CD4-positive, alpha-beta T cell (primary cell): ENCODE results near the gene MMP26. TPM values are rescaled to one million over a fixed set of nuclear protein-coding genes. Genes with fewer than 3 reads are reported as not detected.

Experiments
- ATAC-seq: fragments of 200-7000 bp; cut with Tn5 transposase; one replicate; pipeline ENCODE4 v1.10.0; 2022; ENCODE audit warnings: mild to moderate bottlenecking; ENCODE audit not compliant: poor library complexity
- CTCF ChIA-PET: fragments of 350-600 bp; sonication (Branson Sonifier 250); formaldehyde crosslinking; loops from one replicate; lab custom pipeline; 2021; ENCODE audit warnings: antibody characterized with exemption, inconsistent platforms; lab: Charles Lee
- POLR2A ChIA-PET: fragments of 350-600 bp; sonication (Branson Sonifier 250); formaldehyde crosslinking; loops from one replicate; lab custom pipeline; 2021; ENCODE audit warnings: antibody characterized with exemption, inconsistent platforms; lab: Charles Lee
- DNase-seq, 14 experiments: peaks; one replicate each; pipeline ENCODE4 v3.0.0-alpha.2; 2013 to 2020; ENCODE audit warnings: mixed read lengths in 2 of 14
- H3K27ac ChIP-seq, 2 donors: one replicate each; pipeline versions ENCODE4 v1.5.1 to v1.7.0; 2013; ENCODE audit warnings: low read length in 2 of 2, low read depth in 1 of 2, mild to moderate bottlenecking in 1 of 2
- H3K27me3 ChIP-seq, 2 experiments: 1 replicate in 1 of 2; 2 replicates in 1 of 2; pipeline versions ENCODE4 v1.6.1 to v1.7.0; 2013; ENCODE audit warnings: low read length in 2 of 2, control low read depth in 1 of 2, mild to moderate bottlenecking in 1 of 2, moderate library complexity in 1 of 2; ENCODE audit not compliant: insufficient read depth in 2 of 2, control insufficient read depth in 1 of 2
- H3K36me3 ChIP-seq: one replicate; pipeline ENCODE4 v1.6.1; 2013; ENCODE audit warnings: low read length, control low read depth; ENCODE audit not compliant: insufficient read depth
- H3K4me1 ChIP-seq: one replicate; pipeline ENCODE4 v1.6.1; 2013; ENCODE audit warnings: low read length, control low read depth; ENCODE audit not compliant: insufficient read depth
- H3K4me3 ChIP-seq: one replicate; pipeline ENCODE4 v1.5.1; 2013; ENCODE audit warnings: mild to moderate bottlenecking, low read length, moderate library complexity
- H3K9me3 ChIP-seq, 2 experiments: 1 replicate in 1 of 2; 2 replicates in 1 of 2; pipeline versions ENCODE4 v1.6.1 to v1.7.0; 2013; ENCODE audit warnings: low read length in 2 of 2, mild to moderate bottlenecking in 2 of 2, control low read depth in 1 of 2, moderate library complexity in 1 of 2; ENCODE audit not compliant: control insufficient read depth in 1 of 2, insufficient read depth in 1 of 2
- H3K27ac Mint-ChIP-seq: one replicate; pipeline ENCODE4 v1.8.0; 2020; ENCODE audit warnings: mixed read lengths
- H3K27me3 Mint-ChIP-seq: one replicate; pipeline ENCODE4 v1.8.0; 2021; ENCODE audit warnings: mixed read lengths
- H3K36me3 Mint-ChIP-seq: one replicate; pipeline ENCODE4 v1.8.0; 2021; ENCODE audit warnings: low read depth, mixed read lengths
- H3K4me1 Mint-ChIP-seq: one replicate; pipeline ENCODE4 v1.8.0; 2021; ENCODE audit warnings: low read depth, mixed read lengths
- H3K4me3 Mint-ChIP-seq: one replicate; pipeline ENCODE4 v1.8.0; 2020; ENCODE audit warnings: mild to moderate bottlenecking, mixed read lengths
- H3K9me3 Mint-ChIP-seq: one replicate; pipeline ENCODE4 v1.8.0; 2020; ENCODE audit warnings: mixed read lengths
- CTCF ChIP-seq: fragments of 200-600 bp; IDR thresholded peaks from one replicate; pipeline ENCODE4 v1.8.0; 2022; ENCODE audit warnings: antibody characterized with exemption, mild to moderate bottlenecking
- intact Hi-C, 2 experiments: fragments of 100-400 bp; cut with DNase I in 1 of 2; cut with micrococcal nuclease in 1 of 2; formaldehyde crosslinking; loops; one replicate each; pipeline versions ENCODE4 v1.15.1 to v1.9.0; 2023 to 2025; cut with DNase I, micrococcal nuclease
- total RNA-seq, 174 experiments: library from RNA in 2 of 174; stranded (reverse) in 2 of 174; gene quantifications; one replicate each; pipeline ENCODE4 v1.2.3 and lab custom pipeline; 2021 to 2026

MMP26 gene
- total RNA-seq, 2 experiments from 2014 or later, result not detected

GRCh38 chr11:4751201-4751600 is 46.6 kb downstream of the MMP26 start:
- no peak for TF ChIP-seq CTCF
- no peaks in the 10 kb centered on the region for H3K9me3 Mint-ChIP-seq
- Histone ChIP-seq H3K4me3 (no peak overlapping the region), H3K27me3 (no peaks in the 10 kb centered on the region), H3K4me1 (no peaks in the 10 kb centered on the region), H3K9me3 (no peaks in the 10 kb centered on the region), H3K36me3 (no peaks in the 10 kb centered on the region), H3K27ac (no peak overlapping the region)
- no peaks in the 10 kb centered on the region for H3K4me1 Mint-ChIP-seq
- H3K36me3 Mint-ChIP-seq, result no peaks in the 10 kb centered on the region
- ChIA-PET CTCF (no interaction called here), POLR2A (no interaction called here)
- intact Hi-C loops, result no loop called here
- DNase-seq, result no peak
- H3K27ac Mint-ChIP-seq, result no peak overlapping the region
- H3K4me3 Mint-ChIP-seq, result no peak overlapping the region
- peaks cover 18% of the 10 kb centered on the region for H3K27me3 Mint-ChIP-seq
- no peak for ATAC-seq

Other genes with a start within 250 kb of the MMP26 start
- not detected for gene OR52K1, start 222.1 kb upstream of the MMP26 start, total RNA-seq
- not detected for gene OR52M1, start 159.6 kb upstream of the MMP26 start, total RNA-seq
- gene OR52I2, start 123.0 kb upstream of the MMP26 start, total RNA-seq, result not detected
- not detected for gene OR52I1, start 110.7 kb upstream of the MMP26 start, total RNA-seq
- 1 to 10 TPM; 4.1 to 5.4 TPM for gene TRIM68, start 96.6 kb upstream of the MMP26 start, total RNA-seq
- gene OR51D1, start 67.3 kb upstream of the MMP26 start, total RNA-seq, result not detected
- gene OR51E1, start 60.8 kb upstream of the MMP26 start, total RNA-seq, result not detected
- not detected for gene OR51E2, start 6.9 kb upstream of the MMP26 start, total RNA-seq
- gene OR51F1, start 65.2 kb downstream of the MMP26 start, total RNA-seq, result not detected
- gene OR52R1, start 99.6 kb downstream of the MMP26 start, total RNA-seq, result not detected
- gene OR51F2, start 116.5 kb downstream of the MMP26 start, total RNA-seq, result not detected
- not detected for gene OR51S1, start 144.4 kb downstream of the MMP26 start, total RNA-seq
- not detected for gene OR51T1, start 177.1 kb downstream of the MMP26 start, total RNA-seq
- not detected for gene OR51A7, start 199.0 kb downstream of the MMP26 start, total RNA-seq
- not detected for gene OR51G2, start 214.6 kb downstream of the MMP26 start, total RNA-seq
- not detected for gene OR51G1, start 219.6 kb downstream of the MMP26 start, total RNA-seq
- not detected for gene OR51A4, start 242.8 kb downstream of the MMP26 start, total RNA-seq